WTC11 (cell line): ENCODE measurements around the gene PLD3. TPM values are rescaled to one million over a fixed set of nuclear protein-coding genes. Genes with fewer than 3 reads are reported as not detected.
A peak's percentile ranks its signal among the peaks of the same experiment; 100 is the strongest.

ENCODE experiments used
- ATAC-seq: fragments of 200-7000 bp; cut with Tn5 transposase; 2 replicates; pipeline ENCODE4 v1.10.0; 2021; ENCODE audit warnings: mild to moderate bottlenecking, moderate library complexity
- CTCF ChIA-PET: fragments of 300-600 bp; sonication (Branson Sonifier 250); formaldehyde crosslinking; loops from one replicate; lab custom pipeline; 2021; ENCODE audit warnings: antibody characterized with exemption; lab: Charles Lee
- POLR2A ChIA-PET: fragments of 350-600 bp; sonication (Branson Sonifier 250); formaldehyde crosslinking; loops from one replicate; lab custom pipeline; 2021; ENCODE audit warnings: antibody characterized with exemption; lab: Charles Lee
- DNase-seq: peaks from one replicate; pipeline ENCODE4 v3.0.0; 2021; ENCODE audit warnings: low spot score
- H3K27ac Mint-ChIP-seq: 2 replicates; pipeline ENCODE4 v1.8.0; 2021; ENCODE audit warnings: mixed read lengths
- H3K27me3 Mint-ChIP-seq: 2 replicates; pipeline ENCODE4 v1.8.0; 2021; ENCODE audit warnings: low read depth, mild to moderate bottlenecking, moderate library complexity, mixed read lengths
- H3K36me3 Mint-ChIP-seq: 2 replicates; pipeline ENCODE4 v1.8.0; 2021; ENCODE audit warnings: mixed read lengths
- H3K4me1 Mint-ChIP-seq: 2 replicates; pipeline ENCODE4 v1.8.0; 2022; ENCODE audit warnings: mixed read lengths
- H3K4me3 Mint-ChIP-seq: 2 replicates; pipeline ENCODE4 v1.8.0; 2021; ENCODE audit warnings: mild to moderate bottlenecking, moderate library complexity, mixed read lengths
- H3K9me3 Mint-ChIP-seq: 2 replicates; pipeline ENCODE4 v1.8.0; 2021; ENCODE audit warnings: mixed read lengths
- FOXJ3 ChIP-seq: sonication (generic); formaldehyde crosslinking; IDR thresholded peaks from 2 replicates; pipeline ENCODE4 v1.9.0; 2021; ENCODE audit warnings: missing genetic modification reagents, mild to moderate bottlenecking, borderline replicate concordance
- FOXK1 ChIP-seq: sonication (generic); formaldehyde crosslinking; IDR thresholded peaks from 2 replicates; pipeline ENCODE4 v1.8.0; 2022; ENCODE audit warnings: mild to moderate bottlenecking, moderate library complexity, missing genetic modification reagents
- NFATC4 ChIP-seq: fragments of 250-450 bp; sonication (Bioruptor Pico); IDR thresholded peaks from 2 replicates; pipeline ENCODE4 v1.9.0; 2021; ENCODE audit warnings: mild to moderate bottlenecking
- NFYB ChIP-seq: sonication (generic); formaldehyde crosslinking; conservative IDR thresholded peaks from 2 replicates; pipeline ENCODE4 v1.8.0; 2022; ENCODE audit warnings: low read depth, missing genetic modification reagents
- TP53 ChIP-seq: sonication (generic); formaldehyde crosslinking; IDR thresholded peaks from 2 replicates; pipeline ENCODE4 v1.8.1; 2023; ENCODE audit warnings: mild to moderate bottlenecking, missing genetic modification reagents
- total RNA-seq: library from RNA; stranded (reverse); gene quantifications from 3 replicates; pipeline ENCODE4 v1.2.3, GENCODE V29; 2021
- TF ChIP-seq, protein P1 (sequence below): sonication (generic); formaldehyde crosslinking; IDR thresholded peaks from 2 replicates; pipeline ENCODE4 v1.8.0; 2022; ENCODE audit warnings: missing genetic modification reagents
- TF ChIP-seq, protein P2 (sequence below): sonication (generic); formaldehyde crosslinking; IDR thresholded peaks from 2 replicates; pipeline ENCODE4 v1.8.0; 2022; ENCODE audit warnings: mild to moderate bottlenecking, missing genetic modification reagents
- TF ChIP-seq, protein P3 (sequence below): sonication (generic); formaldehyde crosslinking; conservative IDR thresholded peaks from 2 replicates; pipeline ENCODE4 v1.8.1; 2022; ENCODE audit warnings: mild to moderate bottlenecking, missing genetic modification reagents
- TF ChIP-seq, protein P4 (sequence below): sonication (generic); formaldehyde crosslinking; IDR thresholded peaks from 2 replicates; pipeline ENCODE4 v1.8.1; 2022; ENCODE audit warnings: low read depth, mild to moderate bottlenecking, moderate library complexity, missing genetic modification reagents, borderline replicate concordance
- TF ChIP-seq, protein P5 (sequence below): sonication (generic); formaldehyde crosslinking; IDR thresholded peaks from 2 replicates; pipeline ENCODE4 v1.8.1; 2023; ENCODE audit warnings: mild to moderate bottlenecking, missing genetic modification reagents, moderate library complexity

PLD3 gene
- total RNA-seq, 1 experiment from 2014 or later, result 190 TPM

DNA sequence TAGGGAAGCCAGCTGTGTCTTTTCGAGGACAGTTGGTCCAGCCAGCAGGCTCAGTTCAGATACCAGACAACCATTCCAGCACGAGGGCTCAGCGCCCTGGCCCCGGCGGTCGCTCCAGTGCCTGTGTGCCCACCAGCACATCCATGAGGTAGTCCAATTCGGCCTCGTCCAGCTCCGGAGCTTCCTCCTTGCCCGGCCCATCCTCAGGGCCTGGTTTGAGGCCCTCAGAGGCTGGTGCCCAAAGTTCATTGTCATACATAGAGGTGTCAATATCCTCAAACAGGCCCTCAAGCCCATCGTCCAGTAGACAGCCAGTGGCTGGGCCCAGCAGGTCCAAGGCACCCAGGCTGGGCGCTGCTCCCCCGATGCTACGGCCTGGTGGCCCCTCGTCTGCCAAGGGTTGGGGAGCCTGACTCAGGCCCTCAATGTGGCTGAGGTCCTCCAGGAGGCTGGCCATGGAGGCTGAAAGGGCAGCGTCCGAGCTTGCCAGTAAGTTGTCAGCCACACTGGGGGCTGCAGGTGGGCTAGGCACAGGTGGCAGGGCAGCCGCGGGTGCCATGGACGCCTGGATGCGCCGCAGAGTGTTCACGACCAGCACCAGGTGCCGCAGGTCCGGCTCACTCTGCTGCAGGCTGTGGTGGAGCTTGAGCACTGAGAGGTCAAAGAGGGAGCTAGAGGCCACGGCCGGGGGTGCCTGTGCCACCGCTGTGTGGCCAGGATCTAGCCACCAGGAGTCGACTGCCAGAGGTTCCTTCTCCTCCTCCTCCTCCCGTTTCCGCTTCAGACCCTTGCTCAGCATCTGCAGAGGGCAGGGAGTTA, 74.5 kb downstream of the PLD3 start:
- peaks cover 3% of the 10 kb centered on the region for H3K27me3 Mint-ChIP-seq
- ATAC-seq (no peak), DNase-seq (no peak)
- no peaks in the 10 kb centered on the region for H3K9me3 Mint-ChIP-seq
- TF ChIP-seq, protein P1, sequence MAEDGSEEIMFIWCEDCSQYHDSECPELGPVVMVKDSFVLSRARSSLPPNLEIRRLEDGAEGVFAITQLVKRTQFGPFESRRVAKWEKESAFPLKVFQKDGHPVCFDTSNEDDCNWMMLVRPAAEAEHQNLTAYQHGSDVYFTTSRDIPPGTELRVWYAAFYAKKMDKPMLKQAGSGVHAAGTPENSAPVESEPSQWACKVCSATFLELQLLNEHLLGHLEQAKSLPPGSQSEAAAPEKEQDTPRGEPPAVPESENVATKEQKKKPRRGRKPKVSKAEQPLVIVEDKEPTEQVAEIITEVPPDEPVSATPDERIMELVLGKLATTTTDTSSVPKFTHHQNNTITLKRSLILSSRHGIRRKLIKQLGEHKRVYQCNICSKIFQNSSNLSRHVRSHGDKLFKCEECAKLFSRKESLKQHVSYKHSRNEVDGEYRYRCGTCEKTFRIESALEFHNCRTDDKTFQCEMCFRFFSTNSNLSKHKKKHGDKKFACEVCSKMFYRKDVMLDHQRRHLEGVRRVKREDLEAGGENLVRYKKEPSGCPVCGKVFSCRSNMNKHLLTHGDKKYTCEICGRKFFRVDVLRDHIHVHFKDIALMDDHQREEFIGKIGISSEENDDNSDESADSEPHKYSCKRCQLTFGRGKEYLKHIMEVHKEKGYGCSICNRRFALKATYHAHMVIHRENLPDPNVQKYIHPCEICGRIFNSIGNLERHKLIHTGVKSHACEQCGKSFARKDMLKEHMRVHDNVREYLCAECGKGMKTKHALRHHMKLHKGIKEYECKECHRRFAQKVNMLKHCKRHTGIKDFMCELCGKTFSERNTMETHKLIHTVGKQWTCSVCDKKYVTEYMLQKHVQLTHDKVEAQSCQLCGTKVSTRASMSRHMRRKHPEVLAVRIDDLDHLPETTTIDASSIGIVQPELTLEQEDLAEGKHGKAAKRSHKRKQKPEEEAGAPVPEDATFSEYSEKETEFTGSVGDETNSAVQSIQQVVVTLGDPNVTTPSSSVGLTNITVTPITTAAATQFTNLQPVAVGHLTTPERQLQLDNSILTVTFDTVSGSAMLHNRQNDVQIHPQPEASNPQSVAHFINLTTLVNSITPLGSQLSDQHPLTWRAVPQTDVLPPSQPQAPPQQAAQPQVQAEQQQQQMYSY, result peak; percentile 55; the same call in 1 of the 2 replicates
- no peak for TF ChIP-seq NFYB (CRISPR knock-in tag)
- TF ChIP-seq, protein P2, sequence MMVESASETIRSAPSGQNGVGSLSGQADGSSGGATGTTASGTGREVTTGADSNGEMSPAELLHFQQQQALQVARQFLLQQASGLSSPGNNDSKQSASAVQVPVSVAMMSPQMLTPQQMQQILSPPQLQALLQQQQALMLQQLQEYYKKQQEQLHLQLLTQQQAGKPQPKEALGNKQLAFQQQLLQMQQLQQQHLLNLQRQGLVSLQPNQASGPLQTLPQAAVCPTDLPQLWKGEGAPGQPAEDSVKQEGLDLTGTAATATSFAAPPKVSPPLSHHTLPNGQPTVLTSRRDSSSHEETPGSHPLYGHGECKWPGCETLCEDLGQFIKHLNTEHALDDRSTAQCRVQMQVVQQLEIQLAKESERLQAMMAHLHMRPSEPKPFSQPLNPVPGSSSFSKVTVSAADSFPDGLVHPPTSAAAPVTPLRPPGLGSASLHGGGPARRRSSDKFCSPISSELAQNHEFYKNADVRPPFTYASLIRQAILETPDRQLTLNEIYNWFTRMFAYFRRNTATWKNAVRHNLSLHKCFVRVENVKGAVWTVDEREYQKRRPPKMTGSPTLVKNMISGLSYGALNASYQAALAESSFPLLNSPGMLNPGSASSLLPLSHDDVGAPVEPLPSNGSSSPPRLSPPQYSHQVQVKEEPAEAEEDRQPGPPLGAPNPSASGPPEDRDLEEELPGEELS (CRISPR knock-in tag), result 0 out of 2 replicates have a peak, but pooled peaks have one; percentile 22
- TF ChIP-seq, all 79 proteins: peak for 2
- POLR2A ChIA-PET, result no interaction called here
- peak overlapping the region; percentile 63; the same call in 1 of the 2 replicates for H3K27ac Mint-ChIP-seq
- CTCF ChIA-PET, result interaction anchor here (1.5 kb wide), 1 partner anchor 21 kb away, joined by 3 read pairs; the partner anchor contains the start of gene SERTAD3
- peaks cover 16% of the 10 kb centered on the region for H3K4me1 Mint-ChIP-seq
- no peaks in the 10 kb centered on the region; the same call in 1 of the 2 replicates for H3K36me3 Mint-ChIP-seq
- peak overlapping the region; percentile 69; the same call in 1 of the 2 replicates for H3K4me3 Mint-ChIP-seq

DNA sequence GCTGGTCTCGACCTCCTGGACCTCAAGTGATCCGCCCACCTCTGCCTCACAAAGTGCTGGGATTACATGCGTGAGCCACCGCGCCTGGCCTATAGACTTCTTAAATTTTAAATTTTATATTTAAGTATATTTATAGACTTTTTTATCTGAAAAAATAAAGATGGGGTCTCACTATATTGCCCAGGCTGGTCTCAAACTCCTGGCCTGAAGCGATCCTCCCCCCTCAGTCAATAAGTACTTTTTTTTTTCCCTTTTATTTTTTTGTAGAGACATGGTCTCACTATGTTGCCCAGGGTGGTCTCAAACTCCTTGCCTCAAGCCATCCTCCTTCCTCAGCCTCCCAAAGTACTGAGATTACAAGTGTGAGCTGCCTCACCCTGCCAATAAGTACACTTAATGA, 75.4 kb downstream of the PLD3 start:
- Mint-ChIP-seq H3K36me3 (no peaks in the 10 kb centered on the region; the same call in 1 of the 2 replicates), H3K27me3 (peaks cover 3% of the 10 kb centered on the region), H3K9me3 (no peaks in the 10 kb centered on the region), H3K4me1 (peaks cover 16% of the 10 kb centered on the region), H3K27ac (no peak overlapping the region), H3K4me3 (no peak overlapping the region)
- ChIA-PET CTCF (interaction anchor here (0.9 to 1.7 kb wide), 8 partner anchors 9 to 180 kb away, joined by 3 to 12 read pairs (median 4); partner anchors contain the start of genes BLVRB and PRX), POLR2A (interaction anchor here (0.5 to 1.8 kb wide), 2 partner anchors 10 to 1790 kb away, joined by 4 to 11 read pairs; partner anchors contain the start of gene PRX)
- ATAC-seq, result no peak
- TF ChIP-seq, protein P3, sequence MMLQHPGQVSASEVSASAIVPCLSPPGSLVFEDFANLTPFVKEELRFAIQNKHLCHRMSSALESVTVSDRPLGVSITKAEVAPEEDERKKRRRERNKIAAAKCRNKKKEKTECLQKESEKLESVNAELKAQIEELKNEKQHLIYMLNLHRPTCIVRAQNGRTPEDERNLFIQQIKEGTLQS (CRISPR knock-in tag), result no peak
- TF ChIP-seq FOXJ3 (CRISPR knock-in tag) (no peak), NFATC4 (no peak), FOXK1 (CRISPR knock-in tag) (no peak), TP53 (CRISPR knock-in tag) (no peak)
- TF ChIP-seq, protein P4, sequence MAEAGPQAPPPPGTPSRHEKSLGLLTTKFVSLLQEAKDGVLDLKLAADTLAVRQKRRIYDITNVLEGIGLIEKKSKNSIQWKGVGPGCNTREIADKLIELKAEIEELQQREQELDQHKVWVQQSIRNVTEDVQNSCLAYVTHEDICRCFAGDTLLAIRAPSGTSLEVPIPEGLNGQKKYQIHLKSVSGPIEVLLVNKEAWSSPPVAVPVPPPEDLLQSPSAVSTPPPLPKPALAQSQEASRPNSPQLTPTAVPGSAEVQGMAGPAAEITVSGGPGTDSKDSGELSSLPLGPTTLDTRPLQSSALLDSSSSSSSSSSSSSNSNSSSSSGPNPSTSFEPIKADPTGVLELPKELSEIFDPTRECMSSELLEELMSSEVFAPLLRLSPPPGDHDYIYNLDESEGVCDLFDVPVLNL, result no peak
- TF ChIP-seq, protein P5, sequence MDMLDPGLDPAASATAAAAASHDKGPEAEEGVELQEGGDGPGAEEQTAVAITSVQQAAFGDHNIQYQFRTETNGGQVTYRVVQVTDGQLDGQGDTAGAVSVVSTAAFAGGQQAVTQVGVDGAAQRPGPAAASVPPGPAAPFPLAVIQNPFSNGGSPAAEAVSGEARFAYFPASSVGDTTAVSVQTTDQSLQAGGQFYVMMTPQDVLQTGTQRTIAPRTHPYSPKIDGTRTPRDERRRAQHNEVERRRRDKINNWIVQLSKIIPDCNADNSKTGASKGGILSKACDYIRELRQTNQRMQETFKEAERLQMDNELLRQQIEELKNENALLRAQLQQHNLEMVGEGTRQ (CRISPR knock-in tag), result no peak
- no peak for DNase-seq
